LHCN-M2 (cell line): ENCODE data around the gene SF3A1. TPM values are rescaled to one million over a fixed set of nuclear protein-coding genes. Genes with fewer than 3 reads are reported as not detected.
A peak's percentile ranks its signal among the peaks of the same experiment; 100 is the strongest.

Experiments used
- DNase-seq: peaks from one replicate; pipeline ENCODE4 v3.0.0-alpha.2; 2012; ENCODE audit warnings: low read depth
- total RNA-seq: library from RNA; depleted of rRNA; stranded (reverse); fragments of >200 nt; gene quantifications from 2 replicates; pipeline ENCODE4 v1.2.3, GENCODE V29; 2014; rRNA removed

SF3A1 gene
- total RNA-seq, 1 experiment from 2014 or later = 37.6 TPM

- peak; percentile 98 for DNase-seq
Observed at GRCh38 chr22:30289141-30289979, 67.3 kb downstream of the SF3A1 start, which contains the start of gene CASTOR1. CASTOR1 (minus strand) TSS chr22:30289505; CDS start chr22:30289497, 8 bp downstream.

- DNase-seq = no peak
Observed at GRCh38 chr22:30288419-30289140, 68.1 kb downstream of the SF3A1 start.

- peak; percentile 86 for DNase-seq
Observed at GRCh38 chr22:30287648-30288418, 68.9 kb downstream of the SF3A1 start.

GRCh38 chr22:30286813-30287647 lies 69.7 kb downstream of the SF3A1 start:
- DNase-seq = no peak

GRCh38 chr22:30286331-30286730 lies 70.4 kb downstream of the SF3A1 start:
- DNase-seq = no peak

DNA sequence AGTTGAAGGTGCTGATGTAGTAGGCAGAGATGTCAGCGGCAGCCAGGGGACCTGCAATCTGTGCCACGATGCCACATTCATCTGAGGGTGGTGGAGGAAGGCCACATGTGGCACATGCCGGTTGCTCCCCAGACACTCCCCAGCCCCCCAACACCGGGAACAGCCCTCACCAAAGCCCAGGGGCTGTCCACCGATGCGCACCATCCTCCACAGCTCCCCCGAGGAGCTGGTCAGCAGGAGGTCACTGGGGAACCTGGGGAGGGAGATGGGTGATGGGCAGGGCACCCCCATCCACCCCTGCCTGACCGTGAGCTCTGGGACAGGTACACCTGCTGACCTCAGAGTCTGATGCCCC lies 70.9 kb downstream of the SF3A1 start:
- DNase-seq = no peak

DNA sequence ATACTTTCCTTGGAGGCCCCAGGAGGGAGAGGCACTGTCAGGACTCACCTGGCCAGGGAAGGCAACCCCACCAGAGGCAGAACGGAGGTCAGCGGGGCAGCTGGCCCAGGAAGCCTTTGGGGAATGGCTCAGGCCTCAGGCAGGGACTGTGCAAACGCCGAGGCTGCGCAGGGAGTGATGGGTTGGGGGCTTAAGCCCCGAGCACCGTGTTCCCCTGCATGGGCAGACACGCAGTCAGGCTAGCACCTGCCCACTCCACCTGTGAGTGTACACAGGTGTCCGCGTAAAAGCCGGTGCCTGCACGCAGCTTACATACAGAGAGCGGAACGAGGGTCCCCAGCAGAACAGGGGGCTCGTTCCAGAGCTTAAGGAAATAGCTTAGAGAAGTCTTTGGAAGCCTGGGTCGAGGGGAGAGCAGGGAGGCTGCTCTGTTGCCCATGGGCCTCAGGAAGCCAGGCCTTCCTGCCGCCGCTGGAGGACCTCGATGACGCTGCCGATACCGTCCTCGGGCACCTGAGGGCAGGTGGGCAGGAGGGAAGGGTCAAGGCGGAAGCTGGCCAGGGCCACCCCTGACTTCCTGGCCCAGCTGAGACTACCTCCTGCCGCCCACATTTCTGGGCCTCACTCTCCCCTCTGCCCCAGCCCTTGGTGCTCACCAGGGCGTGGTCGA lies 71.4 kb downstream of the SF3A1 start:
- no peak for DNase-seq

- DNase-seq = no peak
Observed at GRCh38 chr22:30284666-30285065, 72.0 kb downstream of the SF3A1 start.

DNA sequence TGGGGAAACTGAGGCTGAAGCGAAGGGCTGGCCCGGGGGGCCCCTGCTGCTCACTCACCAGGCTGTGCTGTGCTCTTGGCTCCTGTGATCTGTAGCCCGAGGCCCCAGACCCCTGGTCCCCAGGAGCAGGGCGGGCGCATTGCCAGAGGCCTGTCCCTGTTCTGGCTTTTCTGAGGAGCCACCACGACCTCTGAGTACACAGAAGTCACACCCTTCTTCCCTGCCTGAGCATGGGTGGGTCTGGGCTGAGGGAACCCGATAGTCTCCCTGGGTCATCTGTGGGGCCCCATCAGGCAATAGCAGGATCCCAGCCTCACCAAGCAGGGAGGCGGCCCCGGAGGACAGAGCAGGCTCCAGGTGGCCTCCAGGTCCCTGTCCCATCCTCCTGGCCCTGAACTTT lies 72.5 kb downstream of the SF3A1 start:
- no peak for DNase-seq

DNA sequence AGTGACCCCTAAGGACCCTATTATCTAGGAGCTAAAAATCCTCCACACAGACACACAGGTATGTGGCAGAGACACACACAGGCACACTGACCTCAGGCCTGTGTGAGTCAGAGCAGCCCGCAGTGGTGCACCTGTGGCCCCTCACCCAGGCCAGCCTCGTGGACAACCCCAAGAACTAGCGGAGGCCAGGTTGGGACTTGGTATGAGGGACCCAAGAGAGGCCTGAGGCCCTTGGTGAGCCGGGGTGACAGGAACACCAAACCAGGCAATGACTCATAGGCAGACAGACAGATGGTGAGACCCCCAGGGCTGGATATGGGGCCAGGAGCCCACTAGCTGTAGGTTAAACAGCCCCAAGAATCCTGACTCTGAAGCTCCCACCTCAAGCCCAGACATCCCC lies 73.4 kb downstream of the SF3A1 start:
- no peak for DNase-seq

DNA sequence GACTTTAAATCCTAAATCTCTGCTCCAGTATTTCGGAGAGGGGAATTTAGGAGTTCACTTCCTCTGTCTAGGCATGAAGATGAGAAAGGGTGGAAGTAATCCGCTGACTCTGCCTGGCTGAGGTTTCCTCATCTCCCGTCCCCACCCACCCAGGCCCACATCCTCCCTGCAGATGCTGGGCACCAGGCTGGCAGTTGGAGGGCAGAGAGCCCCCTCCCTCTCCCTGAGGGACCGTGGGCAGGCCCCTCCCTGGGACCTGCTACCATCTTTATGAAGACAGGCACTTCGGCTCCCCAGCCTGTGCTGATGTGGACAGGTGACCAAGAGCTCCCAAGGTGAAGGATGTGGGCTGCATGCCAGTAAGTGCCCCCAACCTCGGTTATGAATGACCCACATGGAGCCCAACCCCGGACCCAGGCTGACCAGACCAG lies 74.1 kb downstream of the SF3A1 start:
- DNase-seq = no peak

Other genes starting within 250 kb of the SF3A1 start
- gene LIF, start 110.1 kb downstream of the SF3A1 start, total RNA-seq = 23.1 and 23.3 TPM in 2 replicates
- gene OSM, start 90.0 kb downstream of the SF3A1 start, total RNA-seq = not detected in 2 replicates
- 8.7 and 19.1 TPM in 2 replicates for gene CASTOR1, start 67.4 kb downstream of the SF3A1 start, total RNA-seq
- 21.6 and 27.6 TPM in 2 replicates for gene TBC1D10A, start 30.0 kb downstream of the SF3A1 start, total RNA-seq
- 2.6 and 3.2 TPM in 2 replicates for gene CCDC157, start 113 bp upstream of the SF3A1 start, total RNA-seq
- 36.0 and 39.5 TPM in 2 replicates for gene RNF215, start 30.5 kb upstream of the SF3A1 start, total RNA-seq
- gene SEC14L2, start 40.1 kb upstream of the SF3A1 start, total RNA-seq = 34.8 and 40.8 TPM in 2 replicates
- 30.0 and 32.2 TPM in 2 replicates for gene MTFP1, start 68.9 kb upstream of the SF3A1 start, total RNA-seq
- not detected in 2 replicates for gene SEC14L3, start 115.1 kb upstream of the SF3A1 start, total RNA-seq
- 0.13 TPM in 1 of 2 replicates, not detected in the other for gene SEC14L4, start 148.8 kb upstream of the SF3A1 start, total RNA-seq
- not detected in 2 replicates for gene SEC14L6, start 189.8 kb upstream of the SF3A1 start, total RNA-seq
- not detected in 2 replicates for gene GAL3ST1, start 217.8 kb upstream of the SF3A1 start, total RNA-seq
- 98.0 and 112 TPM in 2 replicates for gene PES1, start 235.0 kb upstream of the SF3A1 start, total RNA-seq